Mucosa of stomach (tissue), 1 donor: Measurements from ENCODE around the gene JPT2.
A peak's percentile ranks its signal among the peaks of the same experiment; 100 is the strongest.

Experiments used
- H3K27me3 ChIP-seq: one replicate; pipeline ENCODE4 v1.7.0; 2013; ENCODE audit warnings: mild to moderate bottlenecking, low read length; ENCODE audit not compliant: control insufficient read depth, insufficient read depth
- H3K36me3 ChIP-seq: one replicate; pipeline ENCODE4 v1.7.0; 2013; ENCODE audit warnings: low read length; ENCODE audit not compliant: control insufficient read depth, insufficient read depth
- H3K4me1 ChIP-seq: one replicate; pipeline ENCODE4 v1.7.0; 2013; ENCODE audit warnings: mild to moderate bottlenecking, low read length; ENCODE audit not compliant: control insufficient read depth, insufficient read depth
- H3K4me3 ChIP-seq: one replicate; pipeline ENCODE4 v1.7.0; 2013; ENCODE audit warnings: low read length
- H3K9ac ChIP-seq: one replicate; pipeline ENCODE4 v1.7.0; 2013; ENCODE audit warnings: mild to moderate bottlenecking, low read length, moderate library complexity
- H3K9me3 ChIP-seq: one replicate; pipeline ENCODE4 v1.7.0; 2013; ENCODE audit warnings: mild to moderate bottlenecking, low read length, moderate library complexity; ENCODE audit not compliant: control insufficient read depth
- donor health status: Pancreatic carcinoma.

JPT2 gene

GRCh38 chr16:1667916-1668315 lies 10.2 kb upstream of the JPT2 start:
- Histone ChIP-seq H3K4me1 (no peaks in the 10 kb centered on the region), H3K4me3 (no peak overlapping the region), H3K9ac (no peak overlapping the region), H3K9me3 (no peaks in the 10 kb centered on the region), H3K27me3 (no peaks in the 10 kb centered on the region), H3K36me3 (peaks cover 57% of the 10 kb centered on the region)

GRCh38 chr16:1668612-1669319 lies 9.3 kb upstream of the JPT2 start:
- Histone ChIP-seq H3K27me3 (no peaks in the 10 kb centered on the region), H3K9me3 (no peaks in the 10 kb centered on the region), H3K4me3 (no peak overlapping the region), H3K36me3 (peaks cover 53% of the 10 kb centered on the region), H3K4me1 (no peaks in the 10 kb centered on the region), H3K9ac (no peak overlapping the region)

- H3K4me3 ChIP-seq, result no peak overlapping the region
- H3K27me3 ChIP-seq, result no peaks in the 10 kb centered on the region
- peaks cover 58% of the 10 kb centered on the region for H3K36me3 ChIP-seq
- no peaks in the 10 kb centered on the region for H3K4me1 ChIP-seq
- no peaks in the 10 kb centered on the region for H3K9me3 ChIP-seq
- no peak overlapping the region for H3K9ac ChIP-seq
Observed at GRCh38 chr16:1669698-1670097, 8.4 kb upstream of the JPT2 start.

GRCh38 chr16:1670371-1670770 lies 7.7 kb upstream of the JPT2 start:
- Histone ChIP-seq H3K9ac (no peak overlapping the region), H3K4me3 (no peak overlapping the region), H3K36me3 (peaks cover 57% of the 10 kb centered on the region), H3K27me3 (no peaks in the 10 kb centered on the region), H3K9me3 (no peaks in the 10 kb centered on the region), H3K4me1 (no peaks in the 10 kb centered on the region)

- Histone ChIP-seq H3K4me3 (no peak overlapping the region), H3K9ac (no peak overlapping the region), H3K27me3 (no peaks in the 10 kb centered on the region), H3K4me1 (no peaks in the 10 kb centered on the region), H3K36me3 (peaks cover 55% of the 10 kb centered on the region), H3K9me3 (no peaks in the 10 kb centered on the region)
Observed at GRCh38 chr16:1670866-1671265, 7.2 kb upstream of the JPT2 start.

- no peak overlapping the region for H3K9ac ChIP-seq
- H3K9me3 ChIP-seq, result no peaks in the 10 kb centered on the region
- H3K27me3 ChIP-seq, result no peaks in the 10 kb centered on the region
- no peaks in the 10 kb centered on the region for H3K4me1 ChIP-seq
- H3K4me3 ChIP-seq, result no peak overlapping the region
- peaks cover 33% of the 10 kb centered on the region for H3K36me3 ChIP-seq
Observed at GRCh38 chr16:1673424-1674151, 4.5 kb upstream of the JPT2 start.

GRCh38 chr16:1674306-1674705 lies 3.8 kb upstream of the JPT2 start:
- no peaks in the 10 kb centered on the region for H3K9me3 ChIP-seq
- no peaks in the 10 kb centered on the region for H3K27me3 ChIP-seq
- no peak overlapping the region for H3K9ac ChIP-seq
- H3K36me3 ChIP-seq, result peaks cover 26% of the 10 kb centered on the region
- H3K4me3 ChIP-seq, result no peak overlapping the region
- H3K4me1 ChIP-seq, result peaks cover 7% of the 10 kb centered on the region

- Histone ChIP-seq H3K9me3 (no peaks in the 10 kb centered on the region), H3K4me3 (no peak overlapping the region), H3K36me3 (peaks cover 26% of the 10 kb centered on the region), H3K9ac (no peak overlapping the region), H3K27me3 (no peaks in the 10 kb centered on the region), H3K4me1 (peaks cover 8% of the 10 kb centered on the region)
Observed at GRCh38 chr16:1674751-1675664, 3.1 kb upstream of the JPT2 start.

GRCh38 chr16:1676661-1677060 lies 1.4 kb upstream of the JPT2 start:
- Histone ChIP-seq H3K9ac (no peak overlapping the region), H3K27me3 (no peaks in the 10 kb centered on the region), H3K4me3 (no peak overlapping the region), H3K4me1 (peaks cover 8% of the 10 kb centered on the region), H3K36me3 (peaks cover 18% of the 10 kb centered on the region), H3K9me3 (no peaks in the 10 kb centered on the region)

GRCh38 chr16:1677339-1677738 lies 740 bp upstream of the JPT2 start:
- H3K4me1 ChIP-seq, result peaks cover 8% of the 10 kb centered on the region
- no peak overlapping the region for H3K4me3 ChIP-seq
- no peaks in the 10 kb centered on the region for H3K27me3 ChIP-seq
- H3K9ac ChIP-seq, result no peak overlapping the region
- no peaks in the 10 kb centered on the region for H3K9me3 ChIP-seq
- peaks cover 18% of the 10 kb centered on the region for H3K36me3 ChIP-seq

GRCh38 chr16:1678500-1679098 lies 520 bp downstream of the JPT2 start:
- Histone ChIP-seq H3K36me3 (peaks cover 15% of the 10 kb centered on the region), H3K9me3 (no peaks in the 10 kb centered on the region), H3K9ac (peak overlapping the region; percentile 68), H3K27me3 (no peaks in the 10 kb centered on the region), H3K4me1 (peaks cover 8% of the 10 kb centered on the region), H3K4me3 (peak overlapping the region; percentile 87)
